ENCODE measurements around the gene ERGIC3. TPM values are rescaled to one million over a fixed set of nuclear protein-coding genes. Genes with fewer than 3 reads are reported as not detected.

ERGIC3 gene
- total RNA-seq, 4 donors from 2014 or later = 143 to 184 (median 163) TPM

GRCh38 chr20:35600176-35600992 lies 58.5 kb downstream of the ERGIC3 start:
- no peak for TF ChIP-seq CTCF (IDR thresholded peaks at IDR 0.05)
- no peak for DNase-seq (ENCODE audit: low spot score)
- ATAC-seq (ENCODE audit: low FRiP score) = no peak

- no peak for TF ChIP-seq CTCF (IDR thresholded peaks at IDR 0.05)
- no peak for DNase-seq (ENCODE audit: low spot score)
- peak; percentile 83 for ATAC-seq (ENCODE audit: low FRiP score)
These were observed 59.4 kb downstream of the ERGIC3 start for GRCh38 chr20:35600993-35601973.

GRCh38 chr20:35601990-35602389 lies 60.1 kb downstream of the ERGIC3 start:
- ATAC-seq (ENCODE audit: low FRiP score) (no peak), DNase-seq (ENCODE audit: low spot score) (no peak)
- no peak for TF ChIP-seq CTCF (IDR thresholded peaks at IDR 0.05)

- ATAC-seq (ENCODE audit: low FRiP score) = no peak
- DNase-seq (ENCODE audit: low spot score) = no peak
- TF ChIP-seq CTCF (IDR thresholded peaks at IDR 0.05) = no peak
These were observed 61.1 kb downstream of the ERGIC3 start for GRCh38 chr20:35602851-35603495.

GRCh38 chr20:35603695-35604448 lies 62.0 kb downstream of the ERGIC3 start:
- DNase-seq (ENCODE audit: low spot score) = no peak
- no peak for ATAC-seq (ENCODE audit: low FRiP score)
- no peak for TF ChIP-seq CTCF (IDR thresholded peaks at IDR 0.05)

GRCh38 chr20:35604449-35604747 lies 62.5 kb downstream of the ERGIC3 start:
- DNase-seq (ENCODE audit: low spot score) = no peak
- no peak for TF ChIP-seq CTCF (IDR thresholded peaks at IDR 0.05)
- ATAC-seq (ENCODE audit: low FRiP score) = no peak

Measured in omental fat pad (tissue), 4 donors.